GM12878 (cell line): ENCODE measurements around the gene ECI1. TPM values are rescaled to one million over a fixed set of nuclear protein-coding genes. Genes with fewer than 3 reads are reported as not detected.

Experiments
- ATAC-seq: fragments of 200-7000 bp; cut with Tn5 transposase; 3 replicates; pipeline ENCODE4 v1.9.1; 2020; ENCODE audit warnings: mild to moderate bottlenecking, moderate library complexity
- BruUV-seq: library from RNA; stranded (reverse); fragments of 400-500 nt; replicated peaks from 2 replicates; lab custom pipeline; 2021; lab: Mats Ljungman, UMichigan
- CTCF ChIA-PET: fragments of 300-600 bp; sonication (Branson Sonifier 250); formaldehyde crosslinking; extraction: SDS; loops from one replicate; lab custom pipeline; 2021; ENCODE audit warnings: inconsistent platforms; lab: Yijun Ruan, JAX
- POLR2A ChIA-PET: fragments of 350-600 bp; formaldehyde crosslinking; extraction: SDS; loops from one replicate; lab custom pipeline; 2021; ENCODE audit warnings: inconsistent platforms; lab: Charles Lee
- RAD21 ChIA-PET: fragments of 300-600 bp; sonication (Branson Sonifier 250); formaldehyde crosslinking; loops from one replicate; lab custom pipeline; 2023; ENCODE audit warnings: antibody characterized with exemption; ENCODE audit not compliant: unreplicated experiment; lab: Charles Lee
- SMC1A ChIA-PET: fragments of 300-600 bp; sonication (Branson Sonifier 250); formaldehyde crosslinking; loops from one replicate; lab custom pipeline; 2023; ENCODE audit not compliant: unreplicated experiment, uncharacterized antibody; lab: Charles Lee
- DNase-seq: peaks from one replicate; pipeline ENCODE4 v3.0.0-alpha.2; 2011; ENCODE audit warnings: low read depth, low spot score
- FAIRE-seq: peaks from 3 replicates; lab custom pipeline; 2011; peaks lifted over from hg19 to GRCh38; lab: Jason Lieb, UNC
- H2AFZ ChIP-seq: 2 replicates; pipeline ENCODE4 v1.6.0; 2011; ENCODE audit warnings: low read depth, low read length, control low read depth; ENCODE audit not compliant: control insufficient read depth
- H3K27ac ChIP-seq: 2 replicates; pipeline ENCODE4 v1.5.1; 2011; ENCODE audit warnings: control low read depth; ENCODE audit not compliant: control insufficient read depth, insufficient read depth
- H3K27me3 ChIP-seq, 2 experiments: replicated peaks in 1 of 2; 2 replicates each; pipeline versions ENCODE4 v1.6.0 to v1.6.1; 2011; ENCODE audit warnings: low read length in 1 of 2; ENCODE audit not compliant: control insufficient read depth in 2 of 2, insufficient read depth in 2 of 2
- H3K36me3 ChIP-seq, 2 experiments: 2 replicates each; pipeline ENCODE4 v1.5.1; 2011; ENCODE audit warnings: low read length in 1 of 2; ENCODE audit not compliant: control insufficient read depth in 2 of 2, insufficient read depth in 2 of 2
- H3K4me1 ChIP-seq: 2 replicates; pipeline ENCODE4 v1.6.1; 2011; ENCODE audit warnings: mild to moderate bottlenecking, low read length, moderate library complexity, mixed read lengths; ENCODE audit not compliant: control insufficient read depth, insufficient read depth
- H3K4me2 ChIP-seq: 2 replicates; pipeline ENCODE4 v1.6.0; 2011; ENCODE audit warnings: control low read depth; ENCODE audit not compliant: control insufficient read depth, insufficient read depth
- H3K4me3 ChIP-seq: fragments of 200-600 bp; sonication (generic); 2 replicates; pipeline ENCODE4 v1.5.1; 2016
- H3K79me2 ChIP-seq: 2 replicates; pipeline ENCODE4 v1.6.0; 2011; ENCODE audit warnings: low read length; ENCODE audit not compliant: control insufficient read depth, insufficient read depth
- H3K9ac ChIP-seq: 2 replicates; pipeline ENCODE4 v1.8.0; 2011; ENCODE audit warnings: low read length, control low read depth, mixed read lengths; ENCODE audit not compliant: control insufficient read depth, insufficient read depth
- H3K9me3 ChIP-seq: replicated peaks from 3 replicates; pipeline ENCODE4 v1.5.1; 2011; ENCODE audit warnings: mild to moderate bottlenecking, low read length; ENCODE audit not compliant: control insufficient read depth, insufficient read depth
- H4K20me1 ChIP-seq: 2 replicates; pipeline ENCODE4 v1.6.0; 2011; ENCODE audit not compliant: control insufficient read depth, insufficient read depth
- BCL11A ChIP-seq: IDR thresholded peaks from 2 replicates; pipeline ENCODE4 v1.6.1; 2011; ENCODE audit warnings: low read depth, low read length
- NFYB ChIP-seq: IDR thresholded peaks from 2 replicates; pipeline ENCODE4 v1.6.1; 2011; ENCODE audit warnings: low read depth, mild to moderate bottlenecking, low read length, improper control_type of control experiment, moderate library complexity; ENCODE audit not compliant: insufficient read depth
- WGBS: methylation state at CpG from one replicate; pipeline ENCODE4 v1.1.6; 2016; ENCODE audit warnings: low lambda C conversion rate; ENCODE audit not compliant: insufficient replicate concordance, insufficient coverage; ENCODE audit errors: missing lambda C conversion rate; 5-methylcytosine and 5-hydroxymethylcytosine counted together
- in situ Hi-C: fragments of 300-500 bp; cut with MboI; formaldehyde crosslinking; loops from 9 replicates; pipeline ENCODE4 v1.14.3; 2018; ENCODE audit warnings: mixed read lengths
- intact Hi-C: fragments of 100-400 bp; cut with micrococcal nuclease; formaldehyde crosslinking; loops from one replicate; pipeline ENCODE4 v1.14.2; 2022; ENCODE audit not compliant: unreplicated experiment
- polyA plus RNA-seq, 11 experiments: library from polyadenylated mRNA; depleted of rRNA in 4 of 11; unstranded in 6 of 11; stranded (reverse) in 5 of 11; fragments of >200 nt; fragmentation: Nextera tagmentation in 4 of 11; fragmentation: Illumina TruSeq in 1 of 11; extraction: Ambion mirVana in 4 of 11; extraction: Trizol in 1 of 11; gene quantifications; 1 replicate in 1 of 11; 2 replicates in 10 of 11; pipeline versions ENCODE4 v1.2.1 to v1.2.3, GENCODE V29; 2011 to 2016; ENCODE audit warnings: inconsistent platforms in 2 of 11, missing spikeins in 2 of 11, low read depth in 1 of 11
- total RNA-seq, 4 experiments: library from RNA; depleted of rRNA in 3 of 4; stranded (reverse); fragments of >200 nt in 3 of 4; fragmentation: Illumina TruSeq in 1 of 4; extraction: Trizol in 1 of 4; gene quantifications; 2 replicates each; pipeline versions ENCODE4 v1.2.1 to v1.2.3, GENCODE V29; 2013 to 2021
- TF ChIP-seq, protein P1 (sequence below): IDR thresholded peaks from 2 replicates; pipeline ENCODE4 v1.6.1; 2012; ENCODE audit warnings: mild to moderate bottlenecking, low read depth, low read length

Gene ECI1
- total and polyA plus RNA-seq, 10 of the 15 experiments (the other 5 are each of a cell fraction or from before 2014, with no cell fraction given) = 2.2 to 82.1 (median 24.8) TPM

DNA sequence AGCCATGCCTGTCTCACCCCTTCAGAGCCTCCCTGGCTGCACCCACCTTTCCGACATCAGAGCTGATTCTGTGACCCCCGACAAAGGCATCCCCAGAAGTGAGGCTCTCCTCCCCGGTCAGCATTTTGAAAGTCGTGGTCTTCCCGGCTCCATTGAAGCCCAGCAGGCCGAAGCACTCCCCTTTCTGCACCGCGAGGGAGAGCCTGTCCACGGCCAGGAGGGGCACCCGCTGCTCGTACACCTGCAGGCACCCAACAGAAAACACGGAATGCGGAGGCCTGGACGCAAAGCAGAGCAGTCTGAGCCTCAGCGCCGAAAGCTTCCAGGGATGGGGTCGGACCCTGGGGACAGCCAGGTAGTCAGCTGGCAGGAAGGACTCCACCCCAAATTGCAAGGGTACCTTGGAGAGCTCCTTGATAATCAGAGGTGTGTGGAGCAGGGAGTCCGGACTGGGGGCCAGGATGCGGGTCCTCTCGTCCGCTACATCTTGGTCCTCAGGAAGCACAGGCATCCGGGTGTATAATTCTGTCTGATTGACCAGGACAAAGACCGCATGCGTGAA is 29.7 kb upstream of the ECI1 start:
- POLR2A ChIA-PET = interaction anchor here (1.1 kb wide), 1 partner anchor 11 kb away, joined by 3 read pairs; no protein-coding TSS in a partner anchor
- TF ChIP-seq BCL11A (no peak), NFYB (no peak)
- TF ChIP-seq, protein P1, sequence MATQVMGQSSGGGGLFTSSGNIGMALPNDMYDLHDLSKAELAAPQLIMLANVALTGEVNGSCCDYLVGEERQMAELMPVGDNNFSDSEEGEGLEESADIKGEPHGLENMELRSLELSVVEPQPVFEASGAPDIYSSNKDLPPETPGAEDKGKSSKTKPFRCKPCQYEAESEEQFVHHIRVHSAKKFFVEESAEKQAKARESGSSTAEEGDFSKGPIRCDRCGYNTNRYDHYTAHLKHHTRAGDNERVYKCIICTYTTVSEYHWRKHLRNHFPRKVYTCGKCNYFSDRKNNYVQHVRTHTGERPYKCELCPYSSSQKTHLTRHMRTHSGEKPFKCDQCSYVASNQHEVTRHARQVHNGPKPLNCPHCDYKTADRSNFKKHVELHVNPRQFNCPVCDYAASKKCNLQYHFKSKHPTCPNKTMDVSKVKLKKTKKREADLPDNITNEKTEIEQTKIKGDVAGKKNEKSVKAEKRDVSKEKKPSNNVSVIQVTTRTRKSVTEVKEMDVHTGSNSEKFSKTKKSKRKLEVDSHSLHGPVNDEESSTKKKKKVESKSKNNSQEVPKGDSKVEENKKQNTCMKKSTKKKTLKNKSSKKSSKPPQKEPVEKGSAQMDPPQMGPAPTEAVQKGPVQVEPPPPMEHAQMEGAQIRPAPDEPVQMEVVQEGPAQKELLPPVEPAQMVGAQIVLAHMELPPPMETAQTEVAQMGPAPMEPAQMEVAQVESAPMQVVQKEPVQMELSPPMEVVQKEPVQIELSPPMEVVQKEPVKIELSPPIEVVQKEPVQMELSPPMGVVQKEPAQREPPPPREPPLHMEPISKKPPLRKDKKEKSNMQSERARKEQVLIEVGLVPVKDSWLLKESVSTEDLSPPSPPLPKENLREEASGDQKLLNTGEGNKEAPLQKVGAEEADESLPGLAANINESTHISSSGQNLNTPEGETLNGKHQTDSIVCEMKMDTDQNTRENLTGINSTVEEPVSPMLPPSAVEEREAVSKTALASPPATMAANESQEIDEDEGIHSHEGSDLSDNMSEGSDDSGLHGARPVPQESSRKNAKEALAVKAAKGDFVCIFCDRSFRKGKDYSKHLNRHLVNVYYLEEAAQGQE = peak; percentile 58; the same call in 1 of the 2 replicates
- H3K36me3 ChIP-seq = no peaks in the 10 kb centered on the region
- no peak overlapping the region for H3K4me2 ChIP-seq
- CTCF ChIA-PET = interaction anchor here (0.6 kb wide), 1 partner anchor 89 kb away, joined by 3 read pairs; no protein-coding TSS in a partner anchor
- H3K27ac ChIP-seq = no peak overlapping the region
- DNase-seq (no peak), ATAC-seq (no peak), FAIRE-seq (no peak)
- BruUV-seq = no TSS peak
- no peaks in the 10 kb centered on the region for H3K9me3 ChIP-seq
- H2AFZ ChIP-seq = no peak overlapping the region
- H3K79me2 ChIP-seq = no peaks in the 10 kb centered on the region
- 74% methylated on average over 24 of the region's 24 CpGs for WGBS
- RAD21 ChIA-PET = no interaction called here
- in situ Hi-C loops = no loop called here
- no peaks in the 10 kb centered on the region for H4K20me1 ChIP-seq
- H3K4me3 ChIP-seq = no peak overlapping the region
- SMC1A ChIA-PET = no interaction called here
- intact Hi-C loops = no loop called here
- H3K4me1 ChIP-seq = no peaks in the 10 kb centered on the region
- no peak overlapping the region for H3K9ac ChIP-seq
- no peaks in the 10 kb centered on the region for H3K27me3 ChIP-seq
